Measurements from ENCODE around the gene KITLG. TPM values are rescaled to one million over a fixed set of nuclear protein-coding genes. Genes with fewer than 3 reads are reported as not detected.

KITLG gene
- total and polyA plus RNA-seq, 2 donors (not counting 1 experiment from before 2014, with no cell fraction given): not detected

GRCh38 chr12:88575361-88575970 is 4.8 kb downstream of the KITLG start:
- H3K79me2 ChIP-seq (ENCODE audit: control insufficient read depth, insufficient read depth, low read length): no peaks in the 10 kb centered on the region
- peaks cover 17% of the 10 kb centered on the region for H3K27me3 Mint-ChIP-seq
- H3K27me3 ChIP-seq (replicated peaks in 1 of 4; ENCODE audit: control extremely low read depth in 1 of 4, control insufficient read depth in 3 of 4, insufficient read depth in 4 of 4, low read length in 3 of 4): peaks cover 0 to 15% (median 3%) of the 10 kb centered on the region in 4 experiments
- no peak for ATAC-seq (ENCODE audit: low read depth)
- H2AFZ ChIP-seq (ENCODE audit: insufficient read depth, low read depth, low read length, poor library complexity, severe bottlenecking): no peak overlapping the region
- H3K9me3 Mint-ChIP-seq (ENCODE audit: insufficient read depth): no peaks in the 10 kb centered on the region
- peaks cover 0 to 4% (median 0%) of the 10 kb centered on the region in 3 donors for H3K9me3 ChIP-seq (ENCODE audit: control extremely low read depth in 1 of 3, control insufficient read depth in 2 of 3, insufficient read depth in 1 of 3, low read length in 2 of 3)
- DNase-seq: no peak
- no peak overlapping the region for H3K9ac ChIP-seq (ENCODE audit: low read length)
- H3K4me3 ChIP-seq (ENCODE audit: control extremely low read depth in 1 of 5, extremely low read depth in 1 of 5, insufficient read depth in 1 of 5, low read depth in 2 of 5, low read length in 4 of 5): no peak overlapping the region
- H3K4me2 ChIP-seq (replicated peaks; ENCODE audit: low read depth, low read length, poor library complexity, severe bottlenecking): no peak overlapping the region
- CTCF ChIA-PET: no interaction called here
- H3K4me1 Mint-ChIP-seq: peaks cover 7% of the 10 kb centered on the region
- peaks cover 5 to 8% of the 10 kb centered on the region in 2 donors for H3K4me1 ChIP-seq (ENCODE audit: control insufficient read depth in 2 of 2, insufficient read depth in 2 of 2, low read length in 2 of 2)
- no peaks in the 10 kb centered on the region for H3K36me3 ChIP-seq (replicated peaks in 1 of 2; ENCODE audit: control extremely low read depth in 1 of 2, control insufficient read depth in 1 of 2, extremely low read depth in 1 of 2, insufficient read depth in 2 of 2, low read length in 1 of 2)
- H3K27ac Mint-ChIP-seq: no peak overlapping the region
- no CpG with 5 or more reads among the region's 2 CpGs for WGBS (ENCODE audit: insufficient coverage)
- TF ChIP-seq, protein P1, sequence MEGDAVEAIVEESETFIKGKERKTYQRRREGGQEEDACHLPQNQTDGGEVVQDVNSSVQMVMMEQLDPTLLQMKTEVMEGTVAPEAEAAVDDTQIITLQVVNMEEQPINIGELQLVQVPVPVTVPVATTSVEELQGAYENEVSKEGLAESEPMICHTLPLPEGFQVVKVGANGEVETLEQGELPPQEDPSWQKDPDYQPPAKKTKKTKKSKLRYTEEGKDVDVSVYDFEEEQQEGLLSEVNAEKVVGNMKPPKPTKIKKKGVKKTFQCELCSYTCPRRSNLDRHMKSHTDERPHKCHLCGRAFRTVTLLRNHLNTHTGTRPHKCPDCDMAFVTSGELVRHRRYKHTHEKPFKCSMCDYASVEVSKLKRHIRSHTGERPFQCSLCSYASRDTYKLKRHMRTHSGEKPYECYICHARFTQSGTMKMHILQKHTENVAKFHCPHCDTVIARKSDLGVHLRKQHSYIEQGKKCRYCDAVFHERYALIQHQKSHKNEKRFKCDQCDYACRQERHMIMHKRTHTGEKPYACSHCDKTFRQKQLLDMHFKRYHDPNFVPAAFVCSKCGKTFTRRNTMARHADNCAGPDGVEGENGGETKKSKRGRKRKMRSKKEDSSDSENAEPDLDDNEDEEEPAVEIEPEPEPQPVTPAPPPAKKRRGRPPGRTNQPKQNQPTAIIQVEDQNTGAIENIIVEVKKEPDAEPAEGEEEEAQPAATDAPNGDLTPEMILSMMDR (IDR thresholded peaks at IDR 0.05): no peak
- no peak for TF ChIP-seq EZH2 (IDR thresholded peaks at IDR 0.05; ENCODE audit: borderline replicate concordance, insufficient read depth, low read depth, low read length, poor library complexity, severe bottlenecking)
- no peak overlapping the region for H3K27ac ChIP-seq (ENCODE audit: low read length in 2 of 2)
- POLR2A ChIA-PET: no interaction called here
- no peak overlapping the region for H3K4me3 Mint-ChIP-seq
- intact Hi-C loops (cut with micrococcal nuclease): no loop called here
- H4K20me1 ChIP-seq (ENCODE audit: control insufficient read depth, insufficient read depth, low read length, poor library complexity, severe bottlenecking): no peaks in the 10 kb centered on the region

GRCh38 chr12:88574278-88574677 is 6.0 kb downstream of the KITLG start:
- Mint-ChIP-seq H3K4me3 (no peak overlapping the region), H3K9me3 (ENCODE audit: insufficient read depth) (no peaks in the 10 kb centered on the region), H3K27me3 (peaks cover 14% of the 10 kb centered on the region), H3K4me1 (peaks cover 3% of the 10 kb centered on the region), H3K27ac (no peak overlapping the region)
- Histone ChIP-seq H3K27ac (ENCODE audit: low read length in 2 of 2) (no peak overlapping the region), H3K4me1 (ENCODE audit: control insufficient read depth in 2 of 2, insufficient read depth in 2 of 2, low read length in 2 of 2) (no peaks in the 10 kb centered on the region), H3K36me3 (replicated peaks in 1 of 2; ENCODE audit: control extremely low read depth in 1 of 2, control insufficient read depth in 1 of 2, extremely low read depth in 1 of 2, insufficient read depth in 2 of 2, low read length in 1 of 2) (no peaks in the 10 kb centered on the region), H2AFZ (ENCODE audit: insufficient read depth, low read depth, low read length, poor library complexity, severe bottlenecking) (no peak overlapping the region), H3K9me3 (ENCODE audit: control extremely low read depth in 1 of 3, control insufficient read depth in 2 of 3, insufficient read depth in 1 of 3, low read length in 2 of 3) (no peaks in the 10 kb centered on the region), H4K20me1 (ENCODE audit: control insufficient read depth, insufficient read depth, low read length, poor library complexity, severe bottlenecking) (no peaks in the 10 kb centered on the region), H3K79me2 (ENCODE audit: control insufficient read depth, insufficient read depth, low read length) (no peaks in the 10 kb centered on the region), H3K9ac (ENCODE audit: low read length) (no peak overlapping the region), H3K27me3 (replicated peaks in 1 of 4; ENCODE audit: control extremely low read depth in 1 of 4, control insufficient read depth in 3 of 4, insufficient read depth in 4 of 4, low read length in 3 of 4) (peaks cover 0 to 5% (median 3%) of the 10 kb centered on the region in 4 experiments), H3K4me2 (replicated peaks; ENCODE audit: low read depth, low read length, poor library complexity, severe bottlenecking) (no peak overlapping the region), H3K4me3 (ENCODE audit: control extremely low read depth in 1 of 5, extremely low read depth in 1 of 5, insufficient read depth in 1 of 5, low read depth in 2 of 5, low read length in 4 of 5) (no peak overlapping the region)
- CTCF ChIA-PET: no interaction called here
- DNase-seq (no peak), ATAC-seq (ENCODE audit: low read depth) (no peak)
- WGBS (ENCODE audit: insufficient coverage): 80% methylated on average over 1 of the region's 2 CpGs
- POLR2A ChIA-PET: interaction anchor here (0.7 kb wide), 1 partner anchor 599 kb away, joined by 3 read pairs; no protein-coding TSS in a partner anchor
- intact Hi-C loops (cut with micrococcal nuclease): no loop called here
- TF ChIP-seq EZH2 (IDR thresholded peaks at IDR 0.05; ENCODE audit: borderline replicate concordance, insufficient read depth, low read depth, low read length, poor library complexity, severe bottlenecking): no peak
- TF ChIP-seq, protein P1 (IDR thresholded peaks at IDR 0.05): no peak
